Kidney capillary endothelial cell (primary cell): ENCODE data around the gene KRI1.
A peak's percentile ranks its signal among the peaks of the same experiment; 100 is the strongest.

Experiments used
- DNase-seq: peaks from one replicate; pipeline ENCODE4 v3.0.0-alpha.2; 2018; ENCODE audit warnings: low spot score

Gene KRI1

DNA sequence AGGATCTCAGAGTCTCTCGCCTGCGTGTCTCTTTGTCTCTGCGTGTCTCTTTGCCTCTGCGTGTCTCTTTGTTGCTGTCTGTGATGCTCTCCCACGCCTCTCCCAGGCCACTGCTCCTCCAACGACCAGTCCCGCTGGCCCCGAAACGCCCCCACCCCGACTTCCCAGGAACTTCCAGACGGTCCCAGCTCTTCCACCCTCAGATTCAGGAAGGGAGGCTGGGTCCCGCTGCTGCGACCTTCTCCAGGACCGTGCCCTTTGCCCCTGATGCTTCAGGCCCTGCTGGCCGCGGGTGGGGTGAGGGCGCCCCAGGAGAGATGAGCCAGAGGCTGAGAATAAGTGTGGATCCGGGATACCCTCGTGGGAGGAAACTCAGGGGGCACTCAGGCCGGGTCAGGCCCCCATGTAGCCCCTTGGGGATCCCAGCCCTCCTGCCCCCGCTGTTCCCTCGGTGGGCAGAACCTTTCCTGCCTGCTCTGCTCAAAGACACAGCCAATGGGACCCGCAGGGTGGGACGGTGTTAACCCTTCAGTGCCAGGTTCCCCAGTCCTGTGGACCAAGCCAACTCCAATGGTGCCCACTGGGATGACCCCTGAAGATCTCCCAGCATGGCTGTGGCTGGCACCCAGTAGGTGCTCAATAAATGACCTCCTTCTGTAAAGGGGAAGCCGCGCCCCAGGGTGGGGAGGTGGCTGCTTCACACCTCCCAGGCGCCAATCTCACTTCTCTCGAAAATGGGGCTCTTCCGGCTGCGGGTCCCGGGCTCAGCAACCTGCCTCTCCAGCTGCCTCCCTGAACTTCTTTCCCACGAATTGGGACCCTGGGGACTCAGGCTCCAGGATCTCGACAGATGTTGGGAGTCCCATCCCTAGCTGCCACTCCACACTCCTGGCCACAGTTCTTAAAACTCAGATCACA lies 47.1 kb downstream of the KRI1 start:
- DNase-seq = no peak

- no peak for DNase-seq
Measured at GRCh38 chr19:10517760-10518443, 47.9 kb downstream of the KRI1 start.

GRCh38 chr19:10517361-10517759 lies 48.5 kb downstream of the KRI1 start, which contains the start of gene S1PR5:
Gene S1PR5, minus strand, starts transcription at chr19:10517447. Its CDS starts 2,436 bp downstream, at chr19:10515011.
- DNase-seq = no peak

GRCh38 chr19:10516671-10517286 lies 49.0 kb downstream of the KRI1 start:
- no peak for DNase-seq

DNA sequence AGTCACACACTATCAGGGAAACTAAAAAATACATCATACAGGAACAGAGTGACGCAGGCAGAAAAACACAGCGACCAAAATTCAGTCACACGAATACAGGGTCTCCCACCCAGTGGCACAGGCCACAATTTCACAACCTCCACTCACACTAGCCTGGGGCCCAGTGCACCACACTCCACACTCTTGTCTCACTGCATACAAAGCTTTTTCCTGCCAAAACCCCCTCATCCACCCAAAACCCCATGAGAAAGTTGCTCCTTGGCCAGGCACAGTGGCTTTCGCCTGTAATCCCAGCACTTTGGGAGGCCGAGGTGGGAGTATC lies 49.8 kb downstream of the KRI1 start:
- DNase-seq = no peak

DNA sequence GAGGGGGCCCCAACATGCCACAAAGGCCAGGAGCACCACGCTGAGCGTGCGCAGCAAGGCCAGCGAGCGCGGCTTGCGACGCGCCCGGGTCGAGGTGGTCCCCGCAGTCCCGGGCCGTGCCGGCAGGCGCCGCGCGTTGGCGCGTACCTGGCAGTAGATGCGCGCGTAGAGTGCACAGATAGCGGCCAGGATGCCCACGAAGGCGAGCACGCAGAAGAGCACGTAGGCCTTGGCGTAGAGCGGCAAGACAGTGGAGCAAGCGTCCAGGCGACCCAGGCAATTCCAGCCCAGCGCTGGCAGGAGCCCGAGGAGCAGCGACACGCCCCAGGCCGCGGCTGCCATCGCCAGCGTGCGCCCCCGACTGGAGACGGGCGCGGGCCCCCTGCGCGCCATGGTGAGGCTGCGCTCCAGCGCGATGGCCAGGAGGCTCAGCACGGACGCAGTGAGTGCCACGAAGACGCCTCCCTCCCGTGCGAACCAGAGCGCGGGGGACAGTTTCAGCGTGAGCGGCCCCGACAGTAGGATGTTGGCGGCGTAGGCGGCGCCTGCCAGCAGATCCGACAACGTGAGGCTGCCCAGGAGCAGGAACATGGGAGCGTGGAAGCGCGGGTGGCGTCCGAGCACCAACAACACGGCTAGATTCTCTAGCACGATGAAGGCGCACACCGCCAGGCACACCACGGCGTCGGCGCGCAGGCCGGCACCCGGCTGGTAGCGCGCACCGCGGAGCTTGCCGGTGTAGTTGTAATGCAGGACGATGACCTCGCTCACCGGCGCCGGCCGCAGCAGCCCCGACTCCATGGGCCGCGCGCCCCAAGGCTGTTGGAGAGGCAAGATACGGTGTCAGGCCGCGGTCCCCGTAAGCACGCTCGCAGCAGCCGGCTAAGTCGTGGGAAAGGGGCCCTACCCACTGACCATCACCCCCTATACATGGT lies 51.3 kb downstream of the KRI1 start:
- DNase-seq = no peak

GRCh38 chr19:10513223-10513622 lies 52.6 kb downstream of the KRI1 start:
- no peak for DNase-seq

GRCh38 chr19:10510301-10510802 lies 55.5 kb downstream of the KRI1 start:
- no peak for DNase-seq

DNA sequence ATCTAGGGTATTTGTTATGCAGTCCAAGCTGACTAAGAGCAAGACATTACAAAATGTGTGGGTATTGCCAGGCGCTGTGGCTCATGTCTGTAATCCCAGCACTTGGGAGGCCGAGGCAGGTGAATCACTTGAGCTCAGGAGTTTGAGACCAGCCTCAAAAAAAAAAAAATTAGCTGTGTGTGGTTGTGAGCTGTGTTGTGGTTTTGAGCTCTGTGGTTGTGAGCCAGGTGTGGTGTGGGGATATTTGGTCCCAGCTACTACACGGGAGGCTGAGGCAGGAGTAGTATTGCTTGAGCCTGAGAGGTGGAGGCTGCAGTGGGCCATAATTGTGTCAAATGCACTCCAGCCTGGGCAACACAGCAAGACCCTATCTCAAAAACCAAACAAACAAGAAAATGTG lies 57.1 kb downstream of the KRI1 start:
- no peak for DNase-seq

GRCh38 chr19:10508036-10508435 lies 57.8 kb downstream of the KRI1 start:
- no peak for DNase-seq

DNA sequence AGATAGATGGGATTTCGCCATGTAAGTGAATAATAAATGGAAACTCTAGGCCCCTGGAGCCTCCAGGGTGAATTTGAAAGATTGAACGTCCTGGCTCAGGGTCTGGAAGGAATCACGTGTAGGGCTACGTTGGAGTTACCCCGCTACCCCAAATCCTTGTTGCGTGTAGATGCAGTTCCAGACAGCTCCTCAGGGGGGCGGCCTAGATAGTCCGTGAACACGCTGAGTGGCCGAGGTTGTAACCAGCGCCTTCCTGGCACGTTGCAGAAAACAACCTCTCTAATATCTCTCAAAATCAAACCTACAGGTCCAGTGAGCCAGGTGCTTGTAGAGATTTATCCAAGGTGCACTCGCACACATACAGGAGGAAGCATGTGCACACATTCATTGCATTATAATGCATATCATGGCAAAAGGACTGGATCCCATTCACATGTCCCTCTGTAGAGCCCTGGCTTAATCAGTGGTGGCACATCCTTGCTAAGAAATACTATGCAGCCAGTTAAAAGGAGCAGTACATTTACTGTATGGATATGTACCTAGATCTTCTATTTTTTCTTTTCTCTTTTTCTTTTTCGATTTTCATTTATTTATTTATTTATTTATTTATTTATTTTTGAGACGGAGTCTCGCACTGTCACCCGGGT lies 60.1 kb downstream of the KRI1 start:
- peak; percentile 52 for DNase-seq
